ENCODE results near the gene INF2.
A peak's percentile ranks its signal among the peaks of the same experiment; 100 is the strongest.

Gene INF2

DNA sequence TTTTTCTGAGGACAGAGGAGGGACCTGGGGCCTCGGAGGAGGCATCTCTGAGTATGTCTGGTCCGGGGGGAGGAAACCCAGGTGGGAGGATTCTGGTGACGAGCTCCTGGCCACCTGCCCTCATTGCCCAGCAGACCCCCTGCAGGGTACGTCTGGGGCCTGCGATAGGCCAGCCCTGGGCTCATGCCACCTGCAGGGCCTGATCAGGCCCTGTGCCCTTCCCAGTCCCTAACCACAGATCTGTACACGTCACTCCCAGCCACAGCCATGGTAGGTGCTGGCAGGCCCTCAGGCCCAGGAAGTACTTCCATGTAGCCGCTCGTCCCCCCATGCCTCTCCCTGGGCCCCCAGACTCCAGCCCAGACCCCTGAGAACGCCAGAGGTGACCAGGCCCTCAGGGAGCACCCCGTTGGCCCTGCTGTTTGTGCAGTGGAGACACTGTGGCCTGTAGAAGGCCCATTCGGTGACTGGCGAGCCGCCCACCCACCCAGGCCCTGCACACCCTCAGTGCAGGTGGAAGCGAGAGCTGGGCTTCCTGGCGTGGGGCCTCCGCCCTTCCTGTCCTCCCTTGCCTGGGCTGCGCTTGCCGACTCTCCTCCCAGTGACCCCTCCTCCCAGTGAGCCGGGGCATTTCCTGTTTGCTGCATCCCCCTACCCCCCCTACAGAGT, 5.7 kb downstream of the INF2 start:
- Mint-ChIP-seq H3K9me3 (no peaks in the 10 kb centered on the region), H3K27ac (peak overlapping the region; percentile 80), H3K4me1 (peaks cover 29% of the 10 kb centered on the region), H3K27me3 (no peaks in the 10 kb centered on the region), H3K36me3 (no peaks in the 10 kb centered on the region), H3K4me3 (peak overlapping the region; percentile 57)
- no peak for DNase-seq (ENCODE audit: low spot score in 2 of 2)
- ATAC-seq (ENCODE audit: low read depth): peak; percentile 90

DNA sequence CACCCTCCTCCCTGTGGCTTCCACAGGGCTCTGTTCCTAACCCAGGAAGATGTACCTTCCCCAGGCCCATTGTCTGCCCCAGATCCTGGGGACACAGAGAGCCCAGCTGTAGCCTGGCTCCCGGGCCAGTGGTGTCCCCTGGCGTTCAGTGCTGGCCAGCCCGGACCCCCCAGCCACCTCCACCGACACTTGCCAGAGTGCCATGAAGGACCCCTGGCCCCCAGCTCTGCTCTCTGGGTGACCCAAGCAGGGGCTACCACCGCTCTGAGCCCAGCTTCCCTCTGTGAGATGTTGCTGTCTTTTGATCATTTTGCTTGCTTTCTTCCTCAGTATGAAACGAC, 6.2 kb downstream of the INF2 start:
- DNase-seq (ENCODE audit: low spot score in 2 of 2) (no peak), ATAC-seq (ENCODE audit: low read depth) (no peak)
- Mint-ChIP-seq H3K36me3 (no peaks in the 10 kb centered on the region), H3K27me3 (no peaks in the 10 kb centered on the region), H3K27ac (peak overlapping the region; percentile 80), H3K4me1 (peaks cover 29% of the 10 kb centered on the region), H3K4me3 (peak overlapping the region; percentile 50), H3K9me3 (no peaks in the 10 kb centered on the region)

- ATAC-seq (ENCODE audit: low read depth) (no peak), DNase-seq (ENCODE audit: low spot score in 2 of 2) (no peak)
- Mint-ChIP-seq H3K36me3 (no peaks in the 10 kb centered on the region), H3K4me1 (peaks cover 23% of the 10 kb centered on the region), H3K27ac (peak overlapping the region; percentile 80), H3K4me3 (no peak overlapping the region), H3K27me3 (no peaks in the 10 kb centered on the region), H3K9me3 (no peaks in the 10 kb centered on the region)
Measured at GRCh38 chr14:104696671-104697316, 7.4 kb downstream of the INF2 start.

DNA sequence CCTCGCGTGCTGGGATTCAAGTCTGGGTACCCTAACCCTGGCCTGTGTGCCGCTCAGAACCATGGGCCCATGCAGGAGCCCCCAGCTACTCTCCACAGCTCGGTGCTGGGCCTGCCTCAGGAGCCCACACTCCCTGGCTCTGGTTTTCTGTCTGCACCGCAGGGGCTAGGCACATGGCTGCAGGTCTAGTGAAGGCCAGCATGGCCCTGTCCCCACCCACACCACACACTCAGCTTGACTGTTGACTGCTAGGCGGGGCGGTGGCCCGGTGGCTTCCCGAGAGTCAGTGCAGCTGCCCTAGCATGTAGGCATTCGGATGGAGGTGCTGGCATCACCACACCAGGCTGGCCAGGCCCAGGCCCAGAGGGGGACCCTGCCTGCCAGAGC, 7.9 kb downstream of the INF2 start:
- H3K9me3 Mint-ChIP-seq: no peaks in the 10 kb centered on the region
- no peak for ATAC-seq (ENCODE audit: low read depth)
- no peak overlapping the region for H3K27ac Mint-ChIP-seq
- H3K4me1 Mint-ChIP-seq: peaks cover 23% of the 10 kb centered on the region
- no peak for DNase-seq (ENCODE audit: low spot score in 2 of 2)
- no peaks in the 10 kb centered on the region for H3K27me3 Mint-ChIP-seq
- H3K4me3 Mint-ChIP-seq: no peak overlapping the region
- no peaks in the 10 kb centered on the region for H3K36me3 Mint-ChIP-seq

GRCh38 chr14:104697892-104698583, 8.6 kb downstream of the INF2 start:
- H3K4me3 Mint-ChIP-seq: no peak overlapping the region
- no peak overlapping the region for H3K27ac Mint-ChIP-seq
- H3K4me1 Mint-ChIP-seq: peaks cover 23% of the 10 kb centered on the region
- H3K27me3 Mint-ChIP-seq: no peaks in the 10 kb centered on the region
- no peaks in the 10 kb centered on the region for H3K36me3 Mint-ChIP-seq
- ATAC-seq (ENCODE audit: low read depth) (no peak), DNase-seq (ENCODE audit: low spot score in 2 of 2) (no peak)
- no peaks in the 10 kb centered on the region for H3K9me3 Mint-ChIP-seq

DNA sequence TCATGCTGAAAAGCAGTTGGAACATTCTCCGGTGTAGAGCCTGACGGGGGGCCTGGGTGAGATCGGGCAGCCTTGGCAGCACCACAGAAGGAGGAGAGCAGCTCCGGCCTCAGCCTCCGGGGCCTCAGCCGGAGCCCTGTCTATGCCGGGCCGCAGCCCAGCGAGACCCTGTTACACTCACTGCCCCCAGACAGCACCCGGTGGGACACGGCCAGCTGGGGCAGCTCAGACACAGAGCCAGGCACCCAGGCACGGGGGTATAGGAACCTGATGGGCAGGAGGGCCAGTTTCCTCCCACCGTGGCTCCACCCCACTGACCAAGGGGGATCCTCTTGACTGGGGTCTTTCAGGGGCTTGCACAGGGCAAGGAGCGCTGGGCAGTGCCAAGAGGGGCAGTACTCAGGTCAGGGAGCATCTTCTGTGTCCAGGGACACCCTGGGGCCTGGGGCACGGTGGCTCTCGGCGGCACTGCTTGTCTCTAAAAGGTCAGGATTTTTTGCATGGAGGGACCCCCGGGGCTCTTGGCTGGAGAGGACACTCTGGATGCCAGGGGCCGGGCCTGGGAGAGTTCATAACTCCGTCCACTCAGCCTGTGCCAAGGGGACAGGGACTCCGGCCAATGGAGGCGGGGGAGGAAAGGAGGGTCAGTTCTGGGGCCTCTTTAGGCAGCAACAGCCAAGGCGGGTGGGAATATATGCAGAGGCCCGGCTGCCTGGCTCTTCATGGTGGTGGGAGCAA, 9.4 kb downstream of the INF2 start:
- no peak overlapping the region for H3K4me3 Mint-ChIP-seq
- no peaks in the 10 kb centered on the region for H3K27me3 Mint-ChIP-seq
- H3K4me1 Mint-ChIP-seq: peaks cover 20% of the 10 kb centered on the region
- ATAC-seq (ENCODE audit: low read depth) (no peak), DNase-seq (ENCODE audit: low spot score in 2 of 2) (no peak)
- no peak overlapping the region for H3K27ac Mint-ChIP-seq
- peaks cover 6% of the 10 kb centered on the region for H3K36me3 Mint-ChIP-seq
- H3K9me3 Mint-ChIP-seq: no peaks in the 10 kb centered on the region

GRCh38 chr14:104699426-104699748, 10.0 kb downstream of the INF2 start:
- no peak for ATAC-seq (ENCODE audit: low read depth)
- Mint-ChIP-seq H3K36me3 (peaks cover 11% of the 10 kb centered on the region), H3K27me3 (no peaks in the 10 kb centered on the region)

GRCh38 chr14:104700225-104700651, 10.8 kb downstream of the INF2 start:
- H3K27me3 Mint-ChIP-seq: no peaks in the 10 kb centered on the region

More at GRCh38 chr14:104699426-104699748, 10.0 kb downstream of the INF2 start:
- Mint-ChIP-seq H3K9me3 (no peaks in the 10 kb centered on the region), H3K27ac (no peak overlapping the region), H3K4me1 (peaks cover 18% of the 10 kb centered on the region), H3K4me3 (no peak overlapping the region)
- no peak for DNase-seq (ENCODE audit: low spot score in 2 of 2)

DNA sequence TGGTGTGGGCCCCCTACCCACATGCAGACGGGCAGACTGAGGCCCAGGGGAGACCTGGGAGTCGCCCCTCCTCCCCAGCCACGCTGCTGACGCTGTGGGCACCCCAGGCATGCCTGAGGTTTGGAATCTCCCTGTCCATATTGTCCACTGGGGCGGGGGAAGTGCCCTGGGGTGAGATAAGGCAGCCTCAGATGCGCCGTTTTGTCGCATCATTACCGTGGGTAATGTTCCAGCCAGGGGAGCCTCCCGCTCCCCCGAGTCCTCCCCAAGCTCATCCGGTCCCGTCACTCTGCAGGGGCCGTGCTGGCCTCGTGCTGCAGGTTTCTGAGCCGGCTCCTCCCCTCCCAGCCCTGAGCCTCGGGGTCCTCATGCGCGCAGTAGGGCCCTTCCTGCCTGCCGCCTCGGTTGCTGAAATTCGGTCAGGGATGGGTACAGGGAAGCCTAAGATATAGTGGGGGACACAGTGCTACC, 11.4 kb downstream of the INF2 start:
- ATAC-seq (ENCODE audit: low read depth) (no peak), DNase-seq (ENCODE audit: low spot score in 2 of 2) (no peak)
- Mint-ChIP-seq H3K4me1 (peaks cover 8% of the 10 kb centered on the region), H3K27ac (no peak overlapping the region), H3K27me3 (no peaks in the 10 kb centered on the region), H3K36me3 (peaks cover 11% of the 10 kb centered on the region), H3K9me3 (no peaks in the 10 kb centered on the region), H3K4me3 (no peak overlapping the region)

More at GRCh38 chr14:104700225-104700651, 10.8 kb downstream of the INF2 start:
- Mint-ChIP-seq H3K27ac (no peak overlapping the region), H3K4me1 (peaks cover 12% of the 10 kb centered on the region), H3K36me3 (peaks cover 11% of the 10 kb centered on the region), H3K4me3 (no peak overlapping the region), H3K9me3 (no peaks in the 10 kb centered on the region)
- DNase-seq (ENCODE audit: low spot score in 2 of 2) (no peak), ATAC-seq (ENCODE audit: low read depth) (no peak)

DNA sequence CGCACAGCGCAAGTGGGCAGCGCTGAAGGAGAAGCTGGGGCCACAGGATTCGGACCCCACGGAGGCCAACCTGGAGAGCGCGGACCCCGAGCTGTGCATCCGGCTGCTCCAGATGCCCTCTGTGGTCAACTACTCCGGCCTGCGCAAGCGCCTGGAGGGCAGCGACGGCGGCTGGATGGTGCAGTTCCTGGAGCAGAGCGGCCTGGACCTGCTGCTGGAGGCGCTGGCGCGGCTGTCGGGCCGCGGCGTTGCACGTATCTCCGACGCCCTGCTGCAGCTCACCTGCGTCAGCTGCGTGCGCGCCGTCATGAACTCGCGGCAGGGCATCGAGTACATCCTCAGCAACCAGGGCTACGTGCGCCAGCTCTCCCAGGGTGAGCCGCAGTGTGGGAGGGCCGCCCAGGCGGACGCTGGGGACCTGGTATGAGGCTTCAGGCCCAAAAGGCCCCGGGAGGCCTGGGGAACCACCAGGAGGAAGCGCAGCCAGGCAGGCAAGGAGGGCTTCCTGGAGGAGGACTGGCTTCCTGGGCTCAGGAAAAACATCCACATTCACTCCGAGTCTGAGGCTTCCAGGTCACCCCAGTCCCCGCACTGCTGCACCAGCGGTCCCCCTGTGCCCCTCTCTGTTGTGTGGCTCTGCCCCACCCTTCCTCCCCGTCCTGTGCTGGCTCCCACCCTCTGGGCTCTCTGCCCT, 12.1 kb downstream of the INF2 start:
- no peak for ATAC-seq (ENCODE audit: low read depth)
- H3K4me1 Mint-ChIP-seq: peaks cover 2% of the 10 kb centered on the region
- peaks cover 11% of the 10 kb centered on the region for H3K36me3 Mint-ChIP-seq
- no peaks in the 10 kb centered on the region for H3K27me3 Mint-ChIP-seq
- H3K4me3 Mint-ChIP-seq: no peak overlapping the region
- DNase-seq (ENCODE audit: low spot score in 2 of 2): no peak
- H3K9me3 Mint-ChIP-seq: no peaks in the 10 kb centered on the region
- H3K27ac Mint-ChIP-seq: peak overlapping the region; percentile 26

DNA sequence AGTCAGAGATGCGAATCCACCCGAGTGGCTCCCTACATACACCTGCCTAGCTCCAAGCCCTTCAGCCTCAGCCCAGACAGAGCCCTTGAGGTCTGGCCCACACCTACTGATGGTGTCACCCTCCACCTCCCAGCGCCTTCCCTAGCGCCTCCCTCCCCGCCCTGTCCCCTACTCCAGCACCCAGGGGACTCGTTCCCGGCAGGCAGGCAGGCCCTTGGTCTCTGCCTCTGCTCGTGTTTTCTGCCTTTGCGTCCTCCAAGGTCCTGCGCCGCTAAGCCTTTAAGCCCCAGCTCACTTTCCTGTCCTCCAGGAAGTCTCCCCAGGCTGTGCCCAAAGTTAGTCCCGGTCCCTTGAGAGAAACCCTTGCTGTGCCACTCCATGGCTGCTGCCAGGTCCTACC, 12.7 kb downstream of the INF2 start:
- H3K4me1 Mint-ChIP-seq: peaks cover 2% of the 10 kb centered on the region
- H3K4me3 Mint-ChIP-seq: no peak overlapping the region
- no peak for DNase-seq (ENCODE audit: low spot score in 2 of 2)

DNA sequence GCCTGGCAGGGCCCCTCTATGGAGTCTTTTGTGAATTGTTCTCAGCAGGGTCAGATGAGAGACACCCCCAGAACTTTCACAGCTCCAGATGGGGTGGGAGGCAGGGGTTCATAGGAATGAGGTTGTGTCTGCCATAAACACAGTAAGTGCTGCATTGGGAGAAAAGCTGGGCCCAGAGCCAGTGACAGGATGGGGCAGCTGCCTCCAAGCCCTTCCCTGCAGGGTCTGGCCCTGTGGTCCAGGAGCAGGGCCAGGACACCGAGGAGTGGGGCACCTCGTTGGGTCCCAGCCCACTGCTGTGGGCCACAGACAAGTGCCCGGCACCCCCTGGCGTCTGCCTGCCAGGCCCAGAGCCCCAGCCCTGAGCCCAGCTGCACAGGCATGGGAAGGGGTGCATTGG, 13.3 kb downstream of the INF2 start:
- Mint-ChIP-seq H3K9me3 (no peaks in the 10 kb centered on the region), H3K27me3 (no peaks in the 10 kb centered on the region), H3K27ac (no peak overlapping the region), H3K4me3 (no peak overlapping the region), H3K36me3 (peaks cover 11% of the 10 kb centered on the region), H3K4me1 (peaks cover under 1% of the 10 kb centered on the region)
- no peak for ATAC-seq (ENCODE audit: low read depth)
- DNase-seq (ENCODE audit: low spot score in 2 of 2): no peak

More for the DNA sequence above, 12.7 kb downstream of the INF2 start:
- H3K36me3 Mint-ChIP-seq: peaks cover 11% of the 10 kb centered on the region
- no peaks in the 10 kb centered on the region for H3K9me3 Mint-ChIP-seq
- peak overlapping the region; percentile 26 for H3K27ac Mint-ChIP-seq
- H3K27me3 Mint-ChIP-seq: no peaks in the 10 kb centered on the region
- ATAC-seq (ENCODE audit: low read depth): no peak

- DNase-seq (ENCODE audit: low spot score in 2 of 2) (no peak), ATAC-seq (ENCODE audit: low read depth) (no peak)
- peaks cover 11% of the 10 kb centered on the region for H3K36me3 Mint-ChIP-seq
- H3K27ac Mint-ChIP-seq: no peak overlapping the region
- H3K4me3 Mint-ChIP-seq: no peak overlapping the region
- no peaks in the 10 kb centered on the region for H3K9me3 Mint-ChIP-seq
- H3K27me3 Mint-ChIP-seq: no peaks in the 10 kb centered on the region
- peaks cover 3% of the 10 kb centered on the region for H3K4me1 Mint-ChIP-seq
Measured at GRCh38 chr14:104703269-104703668, 13.9 kb downstream of the INF2 start.

Data from memory B cell (primary cell).